Measurements from ENCODE around the gene FAF1. TPM values are rescaled to one million over a fixed set of nuclear protein-coding genes. Genes with fewer than 3 reads are reported as not detected.

FAF1 gene
- total and polyA plus RNA-seq, 4 donors: 8.6 to 45.0 (median 18.2) TPM

DNA sequence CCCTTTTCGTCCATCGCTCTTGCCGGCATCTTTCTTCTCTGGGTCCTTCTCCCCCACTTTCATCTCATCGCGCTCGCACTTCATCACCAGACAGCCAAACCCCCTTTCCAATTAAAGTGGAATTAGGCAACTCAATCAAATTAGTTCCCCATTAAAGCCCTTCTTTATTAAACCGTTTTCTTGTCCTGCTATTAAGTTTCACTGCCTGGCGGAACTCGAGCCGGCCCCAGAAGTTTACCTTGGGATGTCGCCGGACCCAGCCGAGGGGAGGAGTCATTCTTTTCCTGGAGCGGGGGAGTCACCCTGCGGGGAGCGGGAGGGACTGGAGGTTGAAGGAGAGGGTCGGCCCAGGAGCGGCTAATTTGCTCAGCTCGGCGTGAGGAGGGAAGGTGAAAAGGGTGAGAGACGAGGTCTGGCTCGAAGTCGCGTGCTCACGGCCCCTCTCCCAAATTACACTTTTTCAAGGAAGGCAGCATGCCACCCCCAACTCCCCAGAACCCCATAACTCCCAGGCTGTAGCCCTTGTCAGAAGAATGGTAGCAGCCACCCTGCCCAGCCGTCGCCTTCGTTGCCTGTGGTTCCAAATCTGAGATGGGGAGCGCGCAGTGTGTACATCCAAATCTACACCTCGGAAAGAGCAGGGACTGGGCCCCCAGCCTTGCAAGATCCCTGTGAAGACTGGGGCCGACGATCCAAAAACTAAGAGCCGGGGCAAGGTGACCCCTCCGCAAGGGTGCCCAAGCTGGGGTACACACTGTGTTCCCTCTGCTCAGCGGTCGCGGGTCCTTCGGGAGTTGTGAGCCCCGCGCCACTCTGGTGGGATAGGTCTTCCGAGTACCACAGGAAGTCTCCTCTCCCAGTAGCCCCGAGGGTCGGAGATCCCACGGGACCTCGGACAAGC, 543.3 kb downstream of the FAF1 start:
- no peak overlapping the region for H3K27ac ChIP-seq (ENCODE audit: low read depth in 1 of 2, low read length in 2 of 2)
- H3K9ac ChIP-seq (ENCODE audit: low read depth in 1 of 2, low read length in 2 of 2): no peak overlapping the region
- H3K4me3 ChIP-seq (ENCODE audit: low read depth in 1 of 3, low read length in 3 of 3): no peak overlapping the region
- H3K9me3 ChIP-seq (ENCODE audit: control insufficient read depth in 4 of 4, low read length in 3 of 4): peaks cover 0 to 3% (median 0%) of the 10 kb centered on the region in 4 donors
- peaks cover 4 to 18% (median 12%) of the 10 kb centered on the region in 4 donors for H3K27me3 ChIP-seq (ENCODE audit: control insufficient read depth in 4 of 4, insufficient read depth in 4 of 4, low read length in 3 of 4)
- peaks cover 16 to 32% (median 19%) of the 10 kb centered on the region in 4 donors for H3K4me1 ChIP-seq (ENCODE audit: control insufficient read depth in 4 of 4, insufficient read depth in 4 of 4, low read length in 3 of 4)
- TF ChIP-seq SP1 (IDR thresholded peaks at IDR 0.05) (no peak), HNF4A (conservative IDR thresholded peaks at IDR 0.05) (no peak), ZBTB33 (IDR thresholded peaks at IDR 0.05) (no peak)
- no peaks in the 10 kb centered on the region for H3K36me3 ChIP-seq (ENCODE audit: control insufficient read depth in 4 of 4, insufficient read depth in 3 of 4, low read depth in 1 of 4, low read length in 3 of 4)
- WGBS: 4% methylated on average over 46 of the region's 46 CpGs
- no peak for DNase-seq (ENCODE audit: low spot score)

- TF ChIP-seq CTCF (IDR thresholded peaks at IDR 0.05; ENCODE audit: low read depth, low read length, missing input control): no peak
- TF ChIP-seq FOXA1 (IDR thresholded peaks at IDR 0.05): no peak
- no peak for TF ChIP-seq GABPA (IDR thresholded peaks at IDR 0.05 in 1 of 2, conservative IDR thresholded peaks at IDR 0.05 in 1 of 2)
- no peak for TF ChIP-seq ZBTB33 (IDR thresholded peaks at IDR 0.05)
- no peak for TF ChIP-seq REST (IDR thresholded peaks at IDR 0.05)
- TF ChIP-seq RXRA (IDR thresholded peaks at IDR 0.05): no peak
- TF ChIP-seq RAD21 (IDR thresholded peaks at IDR 0.05): no peak
- no peak for TF ChIP-seq FOXA2 (IDR thresholded peaks at IDR 0.05)
- TF ChIP-seq NR2F2 (IDR thresholded peaks at IDR 0.05): no peak
- TF ChIP-seq HNF4A (conservative IDR thresholded peaks at IDR 0.05): no peak
- TF ChIP-seq JUND (IDR thresholded peaks at IDR 0.05): no peak
- TF ChIP-seq, protein P1, sequence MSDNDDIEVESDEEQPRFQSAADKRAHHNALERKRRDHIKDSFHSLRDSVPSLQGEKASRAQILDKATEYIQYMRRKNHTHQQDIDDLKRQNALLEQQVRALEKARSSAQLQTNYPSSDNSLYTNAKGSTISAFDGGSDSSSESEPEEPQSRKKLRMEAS (IDR thresholded peaks at IDR 0.05): no peak
- TF ChIP-seq ATF3 (IDR thresholded peaks at IDR 0.05): no peak
- TF ChIP-seq SP1 (IDR thresholded peaks at IDR 0.05): no peak
- Histone ChIP-seq H3K4me3 (ENCODE audit: low read depth in 1 of 3, low read length in 3 of 3) (no peak overlapping the region), H3K27me3 (ENCODE audit: control insufficient read depth in 4 of 4, insufficient read depth in 4 of 4, low read length in 3 of 4) (peaks cover 4 to 14% (median 12%) of the 10 kb centered on the region in 4 donors), H3K36me3 (ENCODE audit: control insufficient read depth in 4 of 4, insufficient read depth in 3 of 4, low read depth in 1 of 4, low read length in 3 of 4) (no peaks in the 10 kb centered on the region), H3K9me3 (ENCODE audit: control insufficient read depth in 4 of 4, low read length in 3 of 4) (peaks cover 0 to 3% (median 0%) of the 10 kb centered on the region in 4 donors), H3K27ac (ENCODE audit: low read depth in 1 of 2, low read length in 2 of 2) (no peak overlapping the region), H3K4me1 (ENCODE audit: control insufficient read depth in 4 of 4, insufficient read depth in 4 of 4, low read length in 3 of 4) (peaks cover 15 to 31% (median 17%) of the 10 kb centered on the region in 4 donors), H3K9ac (ENCODE audit: low read depth in 1 of 2, low read length in 2 of 2) (no peak overlapping the region)
- DNase-seq (ENCODE audit: low spot score): no peak
- 4% methylated on average over 25 of the region's 25 CpGs for WGBS
Measured at GRCh38 chr1:50416150-50416527, 543.9 kb downstream of the FAF1 start.

All from liver (tissue), 9 donors.